ENCODE data around the gene SPACDR.

Gene SPACDR

GRCh38 chr7:100490483-100491191 is 26.6 kb upstream of the SPACDR start:
- ATAC-seq (replicated peaks) (no peak), DNase-seq (no peak)
- Mint-ChIP-seq H3K27me3 (peaks cover 0 to 4% of the 10 kb centered on the region in 2 donors), H3K27ac (no peak overlapping the region), H3K9me3 (no peaks in the 10 kb centered on the region), H3K36me3 (ENCODE audit: insufficient read depth) (peaks cover 5% of the 10 kb centered on the region), H3K4me1 (ENCODE audit: low read depth in 2 of 2) (peaks cover 6 to 10% of the 10 kb centered on the region in 2 donors), H3K4me3 (no peak overlapping the region)

GRCh38 chr7:100489824-100490223 is 25.8 kb upstream of the SPACDR start:
- ATAC-seq (replicated peaks) (peak; percentile 34), DNase-seq (no peak)
- Mint-ChIP-seq H3K4me3 (no peak overlapping the region), H3K27me3 (peaks cover 0 to 4% of the 10 kb centered on the region in 2 donors), H3K9me3 (no peaks in the 10 kb centered on the region), H3K36me3 (ENCODE audit: insufficient read depth) (peaks cover 5% of the 10 kb centered on the region), H3K27ac (peak overlapping the region; percentile 11 to 44), H3K4me1 (ENCODE audit: low read depth in 2 of 2) (peaks cover 7 to 10% of the 10 kb centered on the region in 2 donors)

- H3K36me3 Mint-ChIP-seq (ENCODE audit: insufficient read depth), result peaks cover 5% of the 10 kb centered on the region
- no peak for DNase-seq
- H3K27ac Mint-ChIP-seq, result peak overlapping the region in 1 of 2 donors; percentile 11
- no peak for ATAC-seq (replicated peaks)
- no peaks in the 10 kb centered on the region for H3K9me3 Mint-ChIP-seq
- H3K4me3 Mint-ChIP-seq, result no peak overlapping the region
- H3K27me3 Mint-ChIP-seq, result peaks cover 0 to 4% of the 10 kb centered on the region in 2 donors
- peaks cover 13 to 14% of the 10 kb centered on the region in 2 donors for H3K4me1 Mint-ChIP-seq (ENCODE audit: low read depth in 2 of 2)
Measured at GRCh38 chr7:100489121-100489520, 25.1 kb upstream of the SPACDR start.

- Mint-ChIP-seq H3K4me1 (ENCODE audit: low read depth in 2 of 2) (peaks cover 14% of the 10 kb centered on the region in 2 donors), H3K36me3 (ENCODE audit: insufficient read depth) (peaks cover 5% of the 10 kb centered on the region), H3K9me3 (no peaks in the 10 kb centered on the region), H3K27me3 (peaks cover 0 to 4% of the 10 kb centered on the region in 2 donors), H3K27ac (no peak overlapping the region), H3K4me3 (no peak overlapping the region)
- no peak for ATAC-seq (replicated peaks)
- no peak for DNase-seq
Measured at GRCh38 chr7:100488333-100489095, 24.5 kb upstream of the SPACDR start.

- DNase-seq (no peak), ATAC-seq (replicated peaks) (no peak)
- no peaks in the 10 kb centered on the region for H3K9me3 Mint-ChIP-seq
- H3K27me3 Mint-ChIP-seq, result no peaks in the 10 kb centered on the region
- peaks cover 5% of the 10 kb centered on the region for H3K36me3 Mint-ChIP-seq (ENCODE audit: insufficient read depth)
- H3K4me1 Mint-ChIP-seq (ENCODE audit: low read depth in 2 of 2), result peaks cover 10 to 18% of the 10 kb centered on the region in 2 donors
- no peak overlapping the region for H3K27ac Mint-ChIP-seq
- H3K4me3 Mint-ChIP-seq, result no peak overlapping the region
Measured at GRCh38 chr7:100486753-100487446, 22.8 kb upstream of the SPACDR start.

GRCh38 chr7:100486111-100486636 is 22.1 kb upstream of the SPACDR start:
- peaks cover 10 to 20% of the 10 kb centered on the region in 2 donors for H3K4me1 Mint-ChIP-seq (ENCODE audit: low read depth in 2 of 2)
- no peaks in the 10 kb centered on the region for H3K27me3 Mint-ChIP-seq
- H3K36me3 Mint-ChIP-seq (ENCODE audit: insufficient read depth), result peaks cover 5% of the 10 kb centered on the region
- H3K4me3 Mint-ChIP-seq, result no peak overlapping the region
- DNase-seq (no peak), ATAC-seq (replicated peaks) (no peak)
- H3K27ac Mint-ChIP-seq, result no peak overlapping the region
- no peaks in the 10 kb centered on the region for H3K9me3 Mint-ChIP-seq

GRCh38 chr7:100485471-100485876 is 21.4 kb upstream of the SPACDR start:
- peaks cover 5% of the 10 kb centered on the region for H3K36me3 Mint-ChIP-seq (ENCODE audit: insufficient read depth)
- H3K9me3 Mint-ChIP-seq, result no peaks in the 10 kb centered on the region
- H3K4me1 Mint-ChIP-seq (ENCODE audit: low read depth in 2 of 2), result peaks cover 10 to 20% of the 10 kb centered on the region in 2 donors
- DNase-seq, result no peak
- no peak overlapping the region for H3K4me3 Mint-ChIP-seq
- no peak for ATAC-seq (replicated peaks)
- no peaks in the 10 kb centered on the region for H3K27me3 Mint-ChIP-seq
- peak overlapping the region in 1 of 2 donors; percentile 57 for H3K27ac Mint-ChIP-seq

- ATAC-seq (replicated peaks), result no peak
- H3K27ac Mint-ChIP-seq, result peak overlapping the region in 1 of 2 donors; percentile 57
- no peaks in the 10 kb centered on the region for H3K27me3 Mint-ChIP-seq
- no peak for DNase-seq
- H3K4me1 Mint-ChIP-seq (ENCODE audit: low read depth in 2 of 2), result peaks cover 10 to 20% of the 10 kb centered on the region in 2 donors
- H3K4me3 Mint-ChIP-seq, result peak overlapping the region; percentile 6 to 49
- no peaks in the 10 kb centered on the region for H3K9me3 Mint-ChIP-seq
- H3K36me3 Mint-ChIP-seq (ENCODE audit: insufficient read depth), result peaks cover under 1% of the 10 kb centered on the region
Measured at GRCh38 chr7:100484673-100485045, 20.6 kb upstream of the SPACDR start.

GRCh38 chr7:100483722-100484672 is 19.9 kb upstream of the SPACDR start, which contains the start of gene NYAP1:
NYAP1 (plus strand) TSS chr7:100483927; CDS start chr7:100485312, 1,385 bp downstream.
- Mint-ChIP-seq H3K4me1 (ENCODE audit: low read depth in 2 of 2) (peaks cover 10 to 20% of the 10 kb centered on the region in 2 donors), H3K27ac (peak within 1 kb of the TSS; percentile 57 to 83), H3K27me3 (no peaks in the 10 kb centered on the region), H3K9me3 (no peaks in the 10 kb centered on the region), H3K4me3 (peak within 1 kb of the TSS; percentile 86 to 89), H3K36me3 (ENCODE audit: insufficient read depth) (peaks cover 2% of the 10 kb centered on the region)
- peak; percentile 25 to 42 (median 27) for DNase-seq
- ATAC-seq (replicated peaks), result peak; percentile 41

GRCh38 chr7:100483090-100483721 is 19.1 kb upstream of the SPACDR start:
- ATAC-seq (replicated peaks) (peak; percentile 68), DNase-seq (peak; percentile 83 to 86 (median 83))
- H3K4me3 Mint-ChIP-seq, result peak overlapping the region; percentile 86 to 89
- H3K27me3 Mint-ChIP-seq, result no peaks in the 10 kb centered on the region
- no peaks in the 10 kb centered on the region for H3K9me3 Mint-ChIP-seq
- H3K36me3 Mint-ChIP-seq (ENCODE audit: insufficient read depth), result peaks cover 9% of the 10 kb centered on the region
- H3K27ac Mint-ChIP-seq, result peak overlapping the region; percentile 55 to 83
- H3K4me1 Mint-ChIP-seq (ENCODE audit: low read depth in 2 of 2), result peaks cover 10 to 20% of the 10 kb centered on the region in 2 donors

- H3K27me3 Mint-ChIP-seq, result no peaks in the 10 kb centered on the region
- ATAC-seq (replicated peaks), result no peak
- H3K27ac Mint-ChIP-seq, result peak overlapping the region; percentile 55 to 83
- H3K9me3 Mint-ChIP-seq, result no peaks in the 10 kb centered on the region
- peaks cover 14% of the 10 kb centered on the region for H3K36me3 Mint-ChIP-seq (ENCODE audit: insufficient read depth)
- DNase-seq, result no peak
- peaks cover 10 to 22% of the 10 kb centered on the region in 2 donors for H3K4me1 Mint-ChIP-seq (ENCODE audit: low read depth in 2 of 2)
- H3K4me3 Mint-ChIP-seq, result peak overlapping the region; percentile 86 to 89
Measured at GRCh38 chr7:100482728-100483089, 18.6 kb upstream of the SPACDR start.

- H3K36me3 Mint-ChIP-seq (ENCODE audit: insufficient read depth), result peaks cover 25% of the 10 kb centered on the region
- no peak for ATAC-seq (replicated peaks)
- no peak for DNase-seq
- no peaks in the 10 kb centered on the region for H3K9me3 Mint-ChIP-seq
- H3K27me3 Mint-ChIP-seq, result no peaks in the 10 kb centered on the region
- H3K27ac Mint-ChIP-seq, result peak overlapping the region in 1 of 2 donors; percentile 35
- peak overlapping the region; percentile 4 to 42 for H3K4me3 Mint-ChIP-seq
- H3K4me1 Mint-ChIP-seq (ENCODE audit: low read depth in 2 of 2), result peaks cover 19 to 31% of the 10 kb centered on the region in 2 donors
Measured at GRCh38 chr7:100481466-100481865, 17.4 kb upstream of the SPACDR start.

Measured in effector memory CD8-positive, alpha-beta T cell (primary cell).